T-helper 2 cell treated with Interferon-gamma antibody and Interleukin-4, amounts not matched to agents 100 ng/mL and 5 ng/mL, for 36 hours (primary cell): ENCODE measurements around the gene MIF4GD. TPM values are rescaled to one million over a fixed set of nuclear protein-coding genes. Genes with fewer than 3 reads are reported as not detected.
"Not testable (repeated sequence)": the region's sequence is repeated elsewhere in the genome, so short reads cannot be mapped to it uniquely, and the experiment has no call there.

Source experiments
- intact Hi-C: fragments of 100-400 bp; cut with micrococcal nuclease; formaldehyde crosslinking; loops from one replicate; pipeline ENCODE4 v1.15.1; 2023
- total RNA-seq: library from RNA; stranded (reverse); gene quantifications from 2 replicates; pipeline ENCODE4 v1.2.3, GENCODE V29; 2022

MIF4GD gene
- total RNA-seq, 1 donor from 2014 or later: 43.0 TPM

DNA sequence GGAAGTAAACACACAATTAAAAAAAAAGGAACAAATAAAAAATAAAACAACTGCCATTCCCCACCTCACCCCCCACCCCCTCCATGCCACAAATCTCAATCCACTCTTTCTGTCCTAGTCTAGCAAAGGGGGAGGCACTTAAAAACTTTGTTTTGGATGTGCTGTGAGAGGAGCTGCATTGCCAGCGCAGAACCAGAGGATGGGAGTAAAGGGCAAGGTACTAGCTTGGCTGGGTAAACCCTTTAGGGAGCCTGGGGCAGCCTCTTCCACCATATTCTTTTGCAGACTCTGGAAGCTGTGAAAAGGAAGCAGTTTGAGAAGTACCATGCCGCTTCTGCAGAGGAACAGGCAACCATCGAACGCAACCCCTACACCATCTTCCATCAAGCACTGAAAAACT, 8.0 kb downstream of the MIF4GD start:
- intact Hi-C loops: loop anchor here (5.0 to 10.0 kb wide), 2 partner anchors 254 to 322 kb away; partner anchors contain the start of genes CASKIN2, MYO15B and TSEN54

DNA sequence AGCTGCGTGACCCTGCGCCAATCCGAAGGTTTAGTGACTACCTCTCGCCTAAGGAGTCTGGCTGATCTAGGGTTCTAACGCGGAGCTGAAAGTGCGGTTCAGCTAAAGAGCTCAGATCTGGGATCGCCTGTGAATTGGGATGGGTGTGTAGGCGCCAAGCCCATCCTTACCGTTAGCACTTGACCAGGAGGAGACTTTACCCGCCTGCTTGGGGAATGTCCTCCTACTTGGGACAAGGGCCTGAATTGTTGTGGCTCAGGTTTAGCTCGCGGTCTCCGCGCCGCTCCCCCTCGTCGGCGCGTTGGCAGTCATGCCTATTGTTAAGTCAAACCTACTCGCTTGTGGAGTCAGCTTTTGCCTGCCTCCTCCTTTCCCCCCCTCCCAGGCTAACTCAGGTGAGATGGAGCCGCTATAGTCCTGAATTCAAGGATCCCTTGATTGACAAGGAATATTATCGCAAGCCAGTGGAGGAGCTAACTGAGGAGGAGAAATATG, 8.9 kb downstream of the MIF4GD start:
- intact Hi-C loops: loop anchor here (5.0 to 10.0 kb wide), 2 partner anchors 255 to 323 kb away; partner anchors contain the start of genes CASKIN2, MYO15B and TSEN54

DNA sequence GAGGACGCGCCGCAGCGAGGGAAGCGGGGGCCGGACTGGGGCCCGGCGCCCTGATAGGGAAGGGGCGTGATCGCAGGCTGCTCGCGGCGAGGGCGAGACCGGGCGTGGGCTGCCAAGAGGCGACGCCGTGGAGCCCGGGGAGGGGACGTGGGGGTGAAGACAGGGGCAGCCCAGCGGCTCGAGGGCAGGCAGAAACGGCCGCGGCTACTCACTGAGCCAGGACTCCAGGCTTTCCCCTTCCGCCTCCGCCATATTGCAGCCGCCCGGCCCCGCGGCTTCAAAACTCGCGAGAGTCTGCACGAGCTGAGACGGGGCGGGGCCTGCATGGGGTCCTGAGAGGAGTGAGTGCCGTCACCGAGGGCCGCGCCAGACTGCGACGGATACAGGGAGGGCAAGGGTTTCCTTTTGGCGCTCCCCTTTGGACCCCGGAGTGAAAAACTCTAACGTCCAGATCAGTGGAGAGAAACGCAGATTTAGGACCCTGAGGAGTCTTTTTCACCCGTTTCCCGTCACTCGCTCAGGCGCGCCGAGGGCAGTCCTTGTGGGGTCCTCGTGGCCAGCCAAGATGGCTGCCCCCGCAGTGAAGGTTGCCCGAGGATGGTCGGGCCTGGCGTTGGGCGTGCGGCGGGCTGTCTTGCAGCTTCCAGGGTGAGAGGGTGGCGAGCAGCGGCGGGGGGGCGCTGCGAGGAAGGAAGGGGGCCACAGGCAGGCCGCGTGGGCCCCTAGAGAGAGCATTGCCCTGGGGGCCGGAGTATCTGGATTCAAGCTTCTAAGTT, 9.5 kb downstream of the MIF4GD start, which contains the start of the genes GGA3 and MRPS7:
Gene GGA3 (minus strand): TSS at position 271 of the 776 bp plus-strand sequence. CDS start 19 bp downstream, at position 252.
Gene MRPS7 (plus strand): TSS at position 544 of the 776 bp plus-strand sequence. CDS start 22 bp downstream, at position 566.
- intact Hi-C loops: loop anchor here (1.0 to 10.0 kb wide), 7 partner anchors 10 to 323 kb away; partner anchors contain the start of genes CASKIN2, GRB2, MIF4GD and MYO15B

DNA sequence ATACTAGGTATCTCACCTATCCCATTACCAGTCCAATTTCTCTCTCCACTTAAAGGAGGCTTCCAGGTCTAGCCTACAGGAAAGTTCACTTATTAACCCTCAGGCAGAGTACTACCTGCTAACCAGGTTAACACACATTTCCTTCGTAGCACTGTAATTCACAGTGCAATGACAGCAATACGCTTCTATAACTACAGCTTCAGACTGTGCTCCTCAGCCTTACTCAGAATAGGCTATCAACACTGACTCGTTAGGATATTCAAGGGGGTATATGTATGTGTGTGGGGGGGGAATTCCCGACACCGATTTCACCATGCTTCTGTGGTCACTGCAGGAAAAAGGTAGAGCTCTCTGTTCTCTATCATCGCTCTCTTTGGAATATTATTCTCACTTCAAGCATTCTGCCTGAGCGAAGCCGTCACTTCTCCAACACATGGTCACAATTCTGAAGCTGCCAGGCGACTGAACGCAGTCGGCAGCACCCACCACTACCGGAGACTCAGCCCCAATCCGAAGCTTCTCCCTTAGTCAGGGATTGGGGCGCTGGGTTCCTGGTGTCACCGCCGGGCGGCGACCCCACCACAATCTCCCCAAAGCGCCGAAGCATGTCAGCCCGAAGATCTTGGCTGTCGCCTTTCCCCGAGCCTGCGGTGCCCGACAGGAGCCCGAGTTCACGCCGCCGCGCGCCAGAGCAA, 10.2 kb downstream of the MIF4GD start:
- intact Hi-C loops: loop anchor here (1.0 to 10.0 kb wide), 7 partner anchors 11 to 324 kb away; partner anchors contain the start of genes CASKIN2, GRB2, MIF4GD and MYO15B

DNA sequence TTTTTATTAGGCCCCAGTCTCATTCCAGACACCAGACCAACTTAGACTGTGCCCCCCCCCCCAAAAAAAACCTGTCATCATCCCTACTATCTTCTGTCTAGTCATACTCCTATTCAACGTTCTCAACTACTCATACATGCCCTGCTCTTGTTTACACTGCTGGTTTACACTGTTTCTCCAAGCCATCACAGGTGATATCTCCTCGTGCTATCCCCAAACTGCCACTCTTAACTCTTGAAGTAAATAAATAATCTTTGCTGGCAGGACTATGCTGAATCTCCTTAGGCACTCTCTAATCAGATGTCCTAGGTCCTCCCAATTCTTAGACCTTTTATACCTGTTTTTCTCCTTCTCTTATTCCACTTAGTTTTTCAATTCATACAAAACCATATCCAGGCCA, 13.8 kb downstream of the MIF4GD start:
- intact Hi-C loops: not testable (repeated sequence)

DNA sequence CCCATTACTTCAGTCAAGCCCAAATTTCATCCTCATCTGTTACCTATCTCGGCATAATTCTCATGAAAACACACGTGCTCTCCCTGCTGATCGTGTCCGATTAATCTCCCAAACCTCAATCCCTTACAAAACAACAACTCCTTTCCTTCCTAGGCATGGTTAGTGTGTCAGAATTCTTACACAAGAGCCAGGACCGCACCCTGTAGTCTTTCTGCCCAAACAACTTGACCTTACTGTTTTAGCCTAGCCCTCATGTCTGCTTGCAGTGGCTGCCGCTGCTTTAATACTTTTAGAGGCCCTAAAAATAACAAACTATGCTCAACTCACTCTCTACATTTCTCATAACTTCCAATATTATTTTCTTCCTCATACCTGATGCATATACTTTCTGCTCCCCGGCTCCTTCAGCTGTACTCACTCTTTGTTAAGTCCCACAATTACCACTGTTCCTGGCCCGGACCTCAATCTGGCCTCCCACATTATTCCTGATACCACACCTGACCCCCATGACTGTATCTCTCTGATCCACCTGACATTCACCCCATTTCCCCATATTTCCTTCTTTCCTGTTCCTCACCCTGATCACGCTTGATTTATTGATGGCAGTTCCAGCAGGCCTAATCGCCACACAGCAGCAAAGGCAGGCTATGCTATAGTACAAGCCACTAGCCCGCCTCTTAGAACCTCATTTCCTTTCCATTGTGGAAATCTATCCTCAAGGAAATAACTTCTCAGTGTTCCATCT, 14.9 kb downstream of the MIF4GD start:
- intact Hi-C loops: not testable (repeated sequence)

DNA sequence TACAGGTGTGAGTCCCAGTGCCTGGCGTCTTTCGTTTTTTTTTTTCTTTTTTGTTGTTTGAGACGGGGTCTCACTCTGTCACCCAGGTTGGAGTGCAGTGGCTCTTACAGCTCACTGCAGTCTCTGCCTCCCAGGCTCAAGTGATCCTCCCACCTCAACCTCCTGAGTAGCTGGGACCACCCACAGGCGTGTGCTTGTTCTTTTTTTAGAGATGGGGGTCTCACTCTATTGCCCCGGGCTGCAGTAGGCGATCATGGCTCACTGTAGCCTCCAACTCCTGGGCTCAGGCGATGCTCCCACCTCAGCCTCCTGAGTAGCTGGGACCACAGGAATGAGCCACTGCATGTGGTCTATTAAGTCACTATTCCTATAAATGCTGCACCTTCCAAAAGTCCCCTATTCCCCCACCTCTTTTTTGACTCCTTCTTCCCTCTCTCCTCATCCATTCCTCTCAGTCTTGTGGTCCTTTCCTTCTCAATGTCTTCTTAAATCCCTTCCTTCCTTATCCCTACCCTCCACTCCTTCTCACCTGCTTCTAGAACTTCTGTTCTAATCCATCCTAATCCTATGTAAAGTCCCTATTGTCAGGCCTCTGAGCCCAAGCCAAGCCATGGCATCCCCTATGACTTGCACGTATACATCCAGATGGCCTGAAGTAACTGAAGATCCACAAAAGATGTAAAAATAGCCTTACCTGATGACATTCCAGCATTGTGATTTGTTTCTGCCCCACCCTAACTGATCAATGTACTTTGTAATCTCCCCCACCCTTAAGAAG, 18.8 kb downstream of the MIF4GD start:
- intact Hi-C loops: no loop called here

DNA sequence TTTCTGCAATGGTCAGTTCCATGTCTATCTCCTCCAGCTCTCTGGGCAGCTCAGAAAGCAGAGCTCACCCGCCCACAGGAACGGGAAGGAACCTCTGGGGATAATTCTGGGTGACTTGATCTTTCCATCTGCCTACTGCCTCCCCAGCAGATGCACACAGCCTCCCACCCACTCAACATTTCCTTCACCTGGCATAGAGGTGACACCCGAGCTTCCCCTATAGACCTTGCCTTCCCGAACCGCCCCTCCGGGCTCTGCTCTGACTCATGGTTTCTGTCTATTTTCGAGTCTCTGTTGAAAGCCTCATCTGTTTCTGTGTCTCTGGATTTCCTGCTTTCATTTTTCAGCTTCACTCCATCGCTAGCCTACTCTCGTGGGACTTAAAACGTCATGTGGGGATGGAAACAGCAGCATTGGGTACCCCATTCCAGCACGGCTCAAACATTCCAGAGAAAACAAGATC, 21.0 kb downstream of the MIF4GD start:
- intact Hi-C loops: no loop called here

DNA sequence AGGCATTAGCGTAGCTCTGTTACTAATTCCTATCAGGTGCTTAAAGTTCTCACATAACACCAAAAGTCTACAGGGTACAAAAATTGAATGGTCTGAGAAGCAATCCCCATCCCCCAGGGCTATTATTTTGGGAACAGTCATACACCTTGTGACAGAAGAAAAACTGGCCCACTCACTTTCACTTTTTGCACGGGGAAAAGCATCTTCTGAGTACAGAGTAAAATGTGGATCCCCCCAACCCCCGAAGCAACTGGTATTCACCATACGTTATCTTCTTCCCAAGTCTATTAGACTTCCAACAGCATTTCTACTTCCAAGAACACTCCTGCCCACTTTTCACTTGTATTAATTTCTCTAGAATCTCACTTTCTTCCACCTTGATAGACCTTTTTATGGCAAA, 21.5 kb downstream of the MIF4GD start:
- intact Hi-C loops: no loop called here

DNA sequence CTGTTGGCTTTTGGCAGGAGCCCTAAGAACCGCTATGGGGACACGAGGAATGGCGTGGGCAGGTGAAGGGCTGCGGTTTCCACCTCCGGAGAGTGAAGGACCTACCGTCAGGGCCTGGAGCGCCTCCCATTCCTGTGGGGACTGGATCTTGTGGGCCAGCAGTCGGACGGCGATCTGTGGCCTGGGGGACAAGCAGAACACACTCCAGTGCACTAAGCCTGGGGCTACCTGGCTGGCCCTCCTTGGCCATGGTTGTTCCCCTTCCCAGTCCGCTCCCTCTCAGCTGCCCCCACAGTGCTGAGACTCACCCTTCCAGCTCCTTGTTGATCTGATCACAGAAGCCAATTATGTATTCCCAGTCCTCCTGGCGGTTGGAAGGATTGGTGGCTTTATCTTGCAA, 24.6 kb downstream of the MIF4GD start:
- intact Hi-C loops: no loop called here

DNA sequence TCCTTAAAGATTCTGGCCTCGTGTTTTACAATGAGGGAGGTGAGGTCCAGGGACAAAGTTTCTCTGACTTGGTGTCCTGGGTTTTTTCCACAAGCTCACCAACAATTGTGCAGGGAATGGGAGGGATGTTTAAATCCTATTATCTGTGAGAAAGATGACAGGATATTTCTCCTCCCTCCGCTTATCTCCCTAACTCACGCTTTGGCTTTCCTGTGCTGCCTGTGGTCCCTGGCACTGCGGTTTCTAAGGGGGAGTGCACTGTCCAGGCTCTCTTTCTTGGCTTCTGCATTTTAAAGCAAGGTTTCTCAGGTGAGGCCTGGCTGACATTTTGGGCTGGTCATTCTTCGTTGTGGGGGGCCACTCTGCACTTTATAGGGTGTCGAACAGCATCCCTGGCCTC, 26.0 kb downstream of the MIF4GD start:
- intact Hi-C loops: no loop called here

DNA sequence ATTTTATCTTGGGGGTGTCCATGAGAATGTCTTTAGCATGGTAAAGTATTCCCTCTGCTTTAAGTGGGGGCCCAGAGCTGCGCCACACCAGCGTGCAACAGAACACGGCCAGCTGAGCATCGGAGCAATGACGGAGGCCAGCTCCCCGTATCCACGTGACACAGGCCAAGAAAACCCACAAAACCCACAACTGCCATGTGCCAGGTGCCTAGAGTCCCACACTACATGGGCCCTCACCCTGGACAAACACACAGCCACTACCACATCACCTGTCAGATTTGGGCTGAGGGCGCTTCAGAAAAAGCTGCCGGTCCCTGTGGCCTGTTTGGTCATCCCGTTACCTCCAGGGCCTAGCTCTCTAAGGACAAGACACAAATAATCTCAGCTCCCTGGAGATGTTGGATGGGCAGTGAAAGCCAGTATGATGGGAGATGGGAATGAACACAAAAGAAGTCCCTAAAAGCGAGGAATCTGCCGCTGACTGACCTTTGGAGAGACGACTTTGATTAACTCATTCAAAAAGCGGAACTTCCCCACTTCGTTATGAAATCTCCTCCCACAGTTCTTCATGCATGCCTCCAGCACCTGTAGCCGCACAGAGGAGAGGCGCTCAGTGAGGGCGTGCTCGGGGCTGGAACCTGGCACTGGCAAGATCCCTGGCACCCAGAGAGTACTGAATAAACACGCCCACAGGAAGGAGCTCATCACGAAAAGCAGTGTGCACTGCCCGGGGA, 26.7 kb downstream of the MIF4GD start:
- intact Hi-C loops: no loop called here

DNA sequence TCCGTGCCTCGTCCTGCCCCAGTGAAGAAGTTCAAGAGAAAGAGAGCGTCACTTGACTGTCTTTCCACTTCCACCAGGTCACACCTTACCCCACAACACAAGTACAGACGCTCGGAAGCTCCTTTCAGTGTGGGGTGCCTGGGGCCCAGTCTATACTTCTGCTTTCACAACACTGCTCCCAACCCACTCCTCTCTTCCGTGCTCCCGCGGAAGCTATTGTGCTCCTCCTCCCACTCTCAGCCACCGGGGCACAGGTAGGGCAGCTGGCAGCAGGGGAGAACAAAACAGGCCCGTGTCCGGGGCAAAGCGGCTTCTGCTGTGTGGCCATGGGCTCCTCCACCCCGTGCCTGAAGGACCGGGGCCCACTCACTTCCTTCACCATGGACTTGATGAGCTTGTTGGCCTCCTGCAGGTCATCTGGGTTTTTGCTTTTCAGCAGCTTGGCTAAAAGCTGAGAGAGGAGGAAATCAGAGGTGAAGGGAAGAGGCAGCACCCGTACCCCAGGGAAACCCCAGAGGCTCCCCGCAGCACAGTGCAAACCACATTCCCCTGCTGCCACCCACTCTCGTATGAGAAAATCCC, 28.5 kb downstream of the MIF4GD start:
- intact Hi-C loops: no loop called here

DNA sequence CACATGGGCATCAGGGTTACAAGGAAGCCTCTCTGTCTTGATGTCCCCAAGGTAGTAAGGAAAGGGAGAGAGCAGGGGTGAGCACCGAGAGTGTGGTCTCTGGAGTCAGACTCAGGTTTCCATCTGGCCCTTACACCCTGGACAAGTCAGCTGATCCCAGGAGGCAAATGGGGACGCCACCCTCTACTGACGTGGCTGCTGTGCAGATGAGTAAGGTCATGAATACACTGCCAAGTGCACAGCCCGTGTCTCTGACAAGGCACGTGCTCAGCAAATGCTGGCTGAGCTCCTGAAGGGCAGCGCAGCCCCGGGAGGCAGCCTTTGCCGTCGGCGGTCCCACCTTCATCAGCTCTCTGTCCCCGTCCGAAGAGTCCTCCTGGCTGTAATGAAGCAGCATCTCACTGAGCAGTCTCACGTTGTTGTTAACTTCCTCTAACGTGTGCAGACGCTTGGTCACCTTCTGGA, 29.0 kb downstream of the MIF4GD start:
- intact Hi-C loops: no loop called here

DNA sequence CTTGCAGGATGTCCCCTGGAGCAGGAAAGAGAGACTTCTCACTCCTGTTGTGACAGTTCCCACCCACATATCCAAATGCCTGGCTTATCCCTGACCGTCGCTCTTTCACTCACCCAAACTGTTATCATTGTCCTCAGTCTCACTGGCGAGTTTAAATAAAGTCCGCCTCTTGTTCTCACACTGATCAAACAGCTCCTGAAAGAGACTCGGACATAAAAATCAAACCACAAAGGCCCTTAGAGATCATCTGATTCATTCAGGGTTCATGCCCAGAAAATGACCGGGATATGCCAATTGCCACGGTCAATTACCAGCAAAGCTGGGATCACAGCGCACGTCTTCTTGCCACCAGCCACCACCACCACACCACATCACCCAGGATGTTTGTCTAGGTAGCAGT, 29.5 kb downstream of the MIF4GD start:
- intact Hi-C loops: no loop called here

DNA sequence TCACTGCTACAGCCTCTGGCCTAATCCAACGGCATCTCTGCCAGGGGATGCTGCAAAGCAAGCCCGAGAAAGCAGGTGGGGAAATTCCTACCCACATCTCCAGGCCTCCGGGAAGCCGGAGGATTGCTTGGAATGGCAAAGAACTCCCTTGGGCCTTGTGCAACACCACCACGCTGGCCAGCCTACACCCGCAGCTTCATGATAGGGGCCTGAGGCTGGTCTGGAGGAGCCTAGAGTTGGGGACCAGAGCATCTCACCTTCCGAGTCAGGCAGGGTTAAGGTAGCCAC, 29.9 kb downstream of the MIF4GD start:
- intact Hi-C loops: no loop called here

DNA sequence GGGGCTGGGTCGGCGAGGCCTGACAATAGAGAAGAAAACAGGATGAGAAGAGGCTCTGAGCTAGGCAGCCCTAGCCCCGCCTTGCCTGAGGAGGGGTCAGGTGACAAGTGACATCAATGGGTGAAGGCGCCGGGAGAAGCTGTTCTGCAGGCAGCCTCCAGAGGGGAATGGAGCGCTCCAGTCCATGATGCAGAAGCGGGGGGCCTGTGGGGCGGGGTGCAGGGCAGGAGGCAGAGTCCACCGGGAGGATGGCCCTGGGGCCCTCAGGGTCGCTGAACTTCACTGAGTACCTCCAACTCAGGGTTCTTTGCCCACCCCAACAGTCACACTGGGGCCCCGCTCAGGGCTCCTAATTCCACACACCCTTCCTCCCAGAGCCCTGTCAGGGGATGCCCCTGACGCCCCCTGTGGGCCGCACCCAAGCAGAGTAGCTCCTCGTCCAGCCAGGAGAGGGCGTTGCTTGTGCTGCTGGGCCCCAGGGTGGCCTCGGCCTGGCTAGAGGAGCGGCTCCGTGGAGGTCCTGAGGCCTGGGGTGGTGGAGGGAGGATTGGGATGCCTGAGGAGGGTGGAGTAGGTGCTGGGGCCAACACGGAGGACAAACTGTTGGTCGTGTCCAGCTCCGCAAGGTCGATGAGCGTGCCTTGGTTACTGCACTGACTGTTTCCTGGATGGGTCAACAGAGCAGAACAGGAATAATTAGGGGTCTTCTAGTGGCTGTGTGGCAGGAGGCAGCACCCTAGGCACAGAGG, 30.5 kb downstream of the MIF4GD start:
- intact Hi-C loops: no loop called here

DNA sequence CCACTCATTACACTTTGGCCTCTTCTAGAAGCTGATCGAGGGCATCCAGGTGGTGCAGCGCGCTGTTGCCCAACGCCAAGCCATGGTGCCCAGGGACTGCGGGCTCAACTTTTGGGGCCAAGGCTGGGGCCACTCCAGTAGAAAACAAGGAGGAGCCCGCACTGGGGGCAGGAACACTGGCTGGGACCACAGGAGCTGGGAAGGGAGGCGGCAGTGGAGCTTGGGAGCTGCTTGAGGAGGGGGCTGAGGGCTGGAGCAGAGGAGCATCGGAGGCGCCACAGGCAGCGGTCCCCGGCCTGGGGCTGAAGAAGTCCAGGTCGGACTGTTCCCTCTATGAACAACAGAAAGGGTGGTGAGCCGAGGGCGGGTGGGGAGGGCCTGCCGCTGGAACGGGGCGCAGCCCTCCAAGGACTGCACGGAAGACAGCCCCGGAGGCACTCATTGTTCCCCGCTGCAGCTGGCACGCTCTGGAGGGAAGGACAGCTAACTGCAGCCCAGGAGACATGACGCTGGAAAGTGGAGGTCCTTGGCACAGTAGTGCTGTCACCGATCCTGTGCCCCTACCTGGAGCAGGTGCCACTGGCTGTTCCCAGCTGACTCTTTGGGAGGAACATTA, 31.1 kb downstream of the MIF4GD start:
- intact Hi-C loops: no loop called here
